ENCODE results near the gene LRRK1. TPM values are rescaled to one million over a fixed set of nuclear protein-coding genes. Genes with fewer than 3 reads are reported as not detected.

The LRRK1 gene
- total and polyA plus RNA-seq, 2 of the 4 experiments (the other 2 are of a cell fraction), result 3.0 to 5.8 TPM

DNA sequence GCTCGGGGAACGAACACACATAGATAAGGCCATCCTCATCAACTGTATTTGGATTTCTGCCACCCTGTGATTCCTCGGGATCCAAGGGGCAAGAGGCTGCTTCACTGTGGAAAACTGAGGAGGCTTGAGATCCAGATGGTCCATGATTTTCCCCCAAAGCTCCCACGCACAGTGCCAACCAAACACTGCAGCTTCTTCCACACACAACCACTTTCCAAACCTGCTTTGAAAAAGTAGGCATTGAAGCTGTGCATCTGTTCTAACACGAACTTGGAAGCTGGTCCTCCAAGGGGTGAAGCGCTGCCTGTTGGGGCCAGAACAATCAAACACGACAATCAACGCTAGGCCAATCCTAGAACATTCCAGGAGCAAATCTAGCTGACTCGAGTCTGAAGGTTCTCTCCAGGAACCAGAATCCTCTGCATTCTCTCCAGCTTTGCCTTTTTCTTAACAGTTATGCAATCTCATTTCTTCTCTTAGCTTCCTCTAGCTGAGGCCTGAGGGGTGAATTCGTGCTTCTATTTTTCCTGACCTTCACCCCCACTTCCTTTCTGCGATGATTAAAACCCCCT lies 104.4 kb downstream of the LRRK1 start:
- CTCF ChIA-PET, result interaction anchor here (1.6 kb wide), 1 partner anchor 235 kb away, joined by 5 read pairs; no protein-coding TSS in a partner anchor
- Histone ChIP-seq H3K27ac (ENCODE audit: insufficient read depth, low read length) (peak overlapping the region; percentile 81), H3K4ac (ENCODE audit: low read depth, low read length) (peak overlapping the region; percentile 20; the same call in 1 of the 2 replicates), H3K4me1 (ENCODE audit: control insufficient read depth, insufficient read depth, low read length) (peaks cover 14% of the 10 kb centered on the region), H3K56ac (ENCODE audit: extremely low read depth, insufficient read depth, low read length) (peak overlapping the region; percentile 26; the same call in 1 of the 2 replicates), H3K9me1 (ENCODE audit: insufficient read depth, low read length) (no peaks in the 10 kb centered on the region), H2BK15ac (ENCODE audit: low read depth, low read length) (0 out of 3 replicates have a peak overlapping the region, but pooled peaks have one; percentile 11), H3K9ac (ENCODE audit: low read depth, low read length) (peak overlapping the region; percentile 18; the same call in 1 of the 2 replicates), H4K5ac (ENCODE audit: low read depth, low read length) (peak overlapping the region; percentile 67; the same call in 1 of the 2 replicates), H3K18ac (ENCODE audit: low read depth, low read length) (peak overlapping the region; percentile 54), H2AK9ac (replicated peaks; ENCODE audit: low read depth, low read length, poor library complexity) (no peak overlapping the region), H3K4me3 (ENCODE audit: insufficient read depth, low read depth, low read length) (no peak overlapping the region), H3K79me1 (ENCODE audit: low read depth in 1 of 2, low read length in 2 of 2) (no peaks in the 10 kb centered on the region), H3K14ac (replicated peaks; ENCODE audit: low read depth, low read length) (peak overlapping the region; percentile 6; the same call in 1 of the 2 replicates), H2AFZ (replicated peaks; ENCODE audit: low read length, poor library complexity) (no peak overlapping the region), H3K36me3 (ENCODE audit: control insufficient read depth, insufficient read depth, low read length) (peaks cover 19% of the 10 kb centered on the region), H2AK5ac (ENCODE audit: low read depth, low read length) (peak overlapping the region; percentile 39; the same call in 1 of the 2 replicates), H3K23ac (ENCODE audit: low read depth, low read length) (no peak overlapping the region), H2BK120ac (ENCODE audit: low read depth, low read length) (peak overlapping the region; percentile 7; the same call in 1 of the 2 replicates), H4K8ac (ENCODE audit: low read depth in 2 of 2, low read length in 2 of 2) (peak overlapping the region; percentile 20 to 41; a peak in 3 of 4 replicates), H3K9me3 (ENCODE audit: control insufficient read depth, insufficient read depth, low read length) (no peaks in the 10 kb centered on the region), H3K27me3 (ENCODE audit: control insufficient read depth, insufficient read depth, low read length) (no peaks in the 10 kb centered on the region), H4K20me1 (ENCODE audit: insufficient read depth, low read length) (no peaks in the 10 kb centered on the region), H3K4me2 (ENCODE audit: low read depth, low read length) (peak overlapping the region; percentile 23; the same call in 1 of the 2 replicates), H2BK20ac (ENCODE audit: low read depth, low read length) (0 out of 2 replicates have a peak overlapping the region, but pooled peaks have one; percentile 9), H4K91ac (ENCODE audit: insufficient read depth, low read depth, low read length) (peak overlapping the region; percentile 54), H2BK5ac (ENCODE audit: low read depth, low read length, poor library complexity, severe bottlenecking) (peak overlapping the region; percentile 35)
- POLR2A ChIA-PET (ENCODE audit: unreplicated experiment), result no interaction called here
- in situ Hi-C loops (cut with MboI; ENCODE audit: low sequenced_read_pairs), result no loop called here
- DNase-seq (no peak), ATAC-seq (ENCODE audit: low read depth) (peak; percentile 46)
- 40% methylated on average over 5 of the region's 11 CpGs; no CpG with 5 or more reads in 1 of the 2 experiments for WGBS, 2 experiments (ENCODE audit: extremely low coverage in 2 of 2, insufficient read length in 1 of 2)
- intact Hi-C loops (cut with micrococcal nuclease), result no loop called here
- peak; percentile 64 for TF ChIP-seq CEBPB (IDR thresholded peaks at IDR 0.05; ENCODE audit: low read depth, low read length)
- TF ChIP-seq MAFK (IDR thresholded peaks at IDR 0.05; ENCODE audit: low read depth, low read length), result no peak
- dilution Hi-C loops (cut with HindIII; ENCODE audit: low sequenced_read_pairs, unreplicated experiment), result loop anchor here (25.0 kb wide), 1 partner anchor 386 kb away; no protein-coding TSS in a partner anchor
- no TSS peak for BruUV-seq (replicated peaks)
